ENCODE measurements around the gene ASB1.

- TF ChIP-seq RFX5 (IDR thresholded peaks at IDR 0.05; ENCODE audit: low read length), result no peak
- TF ChIP-seq POLR2AphosphoS5 (IDR thresholded peaks at IDR 0.05; ENCODE audit: low read depth, low read length), result no peak
- TF ChIP-seq YY1 (IDR thresholded peaks at IDR 0.05; ENCODE audit: low read depth), result no peak
- no peak for TF ChIP-seq CTCF (IDR thresholded peaks at IDR 0.05)
- TF ChIP-seq, protein P1, sequence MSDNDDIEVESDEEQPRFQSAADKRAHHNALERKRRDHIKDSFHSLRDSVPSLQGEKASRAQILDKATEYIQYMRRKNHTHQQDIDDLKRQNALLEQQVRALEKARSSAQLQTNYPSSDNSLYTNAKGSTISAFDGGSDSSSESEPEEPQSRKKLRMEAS (IDR thresholded peaks at IDR 0.05; ENCODE audit: low read depth), result no peak
- TF ChIP-seq SIN3A (IDR thresholded peaks at IDR 0.05; ENCODE audit: borderline replicate concordance, low read depth, low read length), result no peak
- no peak for TF ChIP-seq REST (IDR thresholded peaks at IDR 0.05; ENCODE audit: low read depth, low read length)
- TF ChIP-seq, protein P2, sequence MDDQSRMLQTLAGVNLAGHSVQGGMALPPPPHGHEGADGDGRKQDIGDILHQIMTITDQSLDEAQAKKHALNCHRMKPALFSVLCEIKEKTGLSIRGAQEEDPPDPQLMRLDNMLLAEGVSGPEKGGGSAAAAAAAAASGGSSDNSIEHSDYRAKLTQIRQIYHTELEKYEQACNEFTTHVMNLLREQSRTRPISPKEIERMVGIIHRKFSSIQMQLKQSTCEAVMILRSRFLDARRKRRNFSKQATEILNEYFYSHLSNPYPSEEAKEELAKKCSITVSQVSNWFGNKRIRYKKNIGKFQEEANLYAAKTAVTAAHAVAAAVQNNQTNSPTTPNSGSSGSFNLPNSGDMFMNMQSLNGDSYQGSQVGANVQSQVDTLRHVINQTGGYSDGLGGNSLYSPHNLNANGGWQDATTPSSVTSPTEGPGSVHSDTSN (IDR thresholded peaks at IDR 0.05), result no peak
- TF ChIP-seq RAD21 (IDR thresholded peaks at IDR 0.05; ENCODE audit: low read length), result no peak
- TF ChIP-seq TAF1 (IDR thresholded peaks at IDR 0.05; ENCODE audit: borderline replicate concordance, low read depth, low read length), result no peak
- TF ChIP-seq, protein P3, sequence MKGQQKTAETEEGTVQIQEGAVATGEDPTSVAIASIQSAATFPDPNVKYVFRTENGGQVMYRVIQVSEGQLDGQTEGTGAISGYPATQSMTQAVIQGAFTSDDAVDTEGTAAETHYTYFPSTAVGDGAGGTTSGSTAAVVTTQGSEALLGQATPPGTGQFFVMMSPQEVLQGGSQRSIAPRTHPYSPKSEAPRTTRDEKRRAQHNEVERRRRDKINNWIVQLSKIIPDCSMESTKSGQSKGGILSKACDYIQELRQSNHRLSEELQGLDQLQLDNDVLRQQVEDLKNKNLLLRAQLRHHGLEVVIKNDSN (IDR thresholded peaks at IDR 0.05; ENCODE audit: borderline replicate concordance, low read depth), result no peak
Observed at GRCh38 chr2:238456449-238456848, 29.7 kb downstream of the ASB1 start.

Data from SK-N-SH (cell line).